ENCODE measurements around the gene GJB3.

GJB3 gene

GRCh38 chr1:34758751-34759150 is 22.3 kb upstream of the GJB3 start:
- ChIA-PET CTCF (interaction anchor here (2.1 kb wide), 1 partner anchor 16 kb away, joined by 7 read pairs; no protein-coding TSS in a partner anchor), POLR2A (no interaction called here)
- TF ChIP-seq CTCF (IDR thresholded peaks at IDR 0.05; ENCODE audit: control extremely low read depth, extremely low read depth, low read depth, missing control alignments): no peak
- DNase-seq (ENCODE audit: extremely low spot score): no peak

- CTCF ChIA-PET: interaction anchor here (2.1 kb wide), 1 partner anchor 17 kb away, joined by 7 read pairs; no protein-coding TSS in a partner anchor
- POLR2A ChIA-PET: no interaction called here
These were observed 21.3 kb upstream of the GJB3 start, which contains the start of gene GJB4 for GRCh38 chr1:34759503-34760357. GJB4 (plus strand) TSS chr1:34759740; CDS start chr1:34761255, 1,515 bp downstream.

GRCh38 chr1:34761176-34761761 is 19.7 kb upstream of the GJB3 start:
- ChIA-PET CTCF (no interaction called here), POLR2A (no interaction called here)
- no peak for TF ChIP-seq CTCF (IDR thresholded peaks at IDR 0.05; ENCODE audit: control extremely low read depth, extremely low read depth, low read depth, missing control alignments)
- DNase-seq (ENCODE audit: extremely low spot score): no peak

More at GRCh38 chr1:34759503-34760357, 21.3 kb upstream of the GJB3 start, which contains the start of gene GJB4:
- TF ChIP-seq CTCF (IDR thresholded peaks at IDR 0.05; ENCODE audit: control extremely low read depth, extremely low read depth, low read depth, missing control alignments): no peak
- DNase-seq (ENCODE audit: extremely low spot score): no peak

GRCh38 chr1:34761776-34762307 is 19.2 kb upstream of the GJB3 start:
- ChIA-PET POLR2A (no interaction called here), CTCF (no interaction called here)
- DNase-seq (ENCODE audit: extremely low spot score): no peak
- no peak for TF ChIP-seq CTCF (IDR thresholded peaks at IDR 0.05; ENCODE audit: control extremely low read depth, extremely low read depth, low read depth, missing control alignments)

GRCh38 chr1:34762474-34763141 is 18.4 kb upstream of the GJB3 start:
- no peak for DNase-seq (ENCODE audit: extremely low spot score)
- ChIA-PET CTCF (interaction anchor here (1.2 kb wide), 1 partner anchor 19 kb away, joined by 4 read pairs; no protein-coding TSS in a partner anchor), POLR2A (no interaction called here)
- TF ChIP-seq CTCF (IDR thresholded peaks at IDR 0.05; ENCODE audit: control extremely low read depth, extremely low read depth, low read depth, missing control alignments): no peak

GRCh38 chr1:34763142-34763781 is 17.8 kb upstream of the GJB3 start:
- no peak for DNase-seq (ENCODE audit: extremely low spot score)
- CTCF ChIA-PET: interaction anchor here (1.2 kb wide), 1 partner anchor 20 kb away, joined by 4 read pairs; no protein-coding TSS in a partner anchor
- no peak for TF ChIP-seq CTCF (IDR thresholded peaks at IDR 0.05; ENCODE audit: control extremely low read depth, extremely low read depth, low read depth, missing control alignments)
- POLR2A ChIA-PET: no interaction called here

Data from GM10248 (cell line).